Fibroblast of skin of back (primary cell): ENCODE measurements around the gene MSH6.

Experiments
- DNase-seq: peaks from one replicate; pipeline ENCODE4 v3.0.0-alpha.2; 2013

MSH6 gene

DNA sequence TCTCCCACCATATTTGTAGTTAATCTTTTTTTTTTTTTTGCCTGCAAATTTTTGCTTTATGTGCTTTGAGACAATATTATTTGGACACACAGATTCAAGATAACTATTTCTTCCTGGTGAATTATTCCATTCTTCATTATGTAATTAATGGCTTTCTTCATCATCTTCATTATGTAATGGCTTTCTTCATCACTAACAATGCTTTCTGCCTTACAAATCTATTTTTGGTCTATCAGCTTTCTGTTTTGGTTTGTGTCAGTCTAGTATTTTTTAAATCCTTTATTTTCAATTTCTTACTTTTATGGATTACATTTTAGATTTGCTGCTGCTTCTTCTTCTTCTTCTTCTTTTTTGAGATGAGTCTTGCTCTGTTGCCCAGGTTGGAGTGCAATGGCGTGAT, 60.5 kb downstream of the MSH6 start:
- no peak for DNase-seq

GRCh38 chr2:47844162-47844561, 61.2 kb downstream of the MSH6 start:
- no peak for DNase-seq

- no peak for DNase-seq
Observed at GRCh38 chr2:47849368-47849767, 66.4 kb downstream of the MSH6 start.

GRCh38 chr2:47850198-47850597, 67.3 kb downstream of the MSH6 start:
- DNase-seq, result no peak

GRCh38 chr2:47853067-47853777, 70.3 kb downstream of the MSH6 start:
- peak; percentile 42 for DNase-seq
